MCF 10A (cell line): Measurements from ENCODE around the gene TRIML2. TPM values are rescaled to one million over a fixed set of nuclear protein-coding genes. Genes with fewer than 3 reads are reported as not detected.

Experiments
- BruUV-seq: library from RNA; stranded (reverse); fragments of 400-500 nt; replicated peaks from 2 replicates; lab custom pipeline; 2021; lab: Mats Ljungman, UMichigan
- CTCF ChIA-PET: fragments of 300-600 bp; sonication (Branson Sonifier 250); formaldehyde crosslinking; extraction: SDS; loops from one replicate; lab custom pipeline; 2021; ENCODE audit warnings: antibody characterized with exemption, inconsistent platforms; lab: Yijun Ruan, JAX
- POLR2A ChIA-PET: fragments of 300-600, 350-650 bp; sonication (Branson Sonifier 250); formaldehyde crosslinking; extraction: SDS; loops from one replicate; lab custom pipeline; 2020; ENCODE audit warnings: antibody characterized with exemption, inconsistent platforms; lab: Yijun Ruan, JAX
- DNase-seq: peaks from one replicate; pipeline ENCODE4 v3.0.0-alpha.2; 2018; ENCODE audit not compliant: unreplicated experiment
- H3K27ac Mint-ChIP-seq: one replicate; pipeline ENCODE4 v1.8.0; 2022; ENCODE audit warnings: mild to moderate bottlenecking, low read depth, mixed read lengths; ENCODE audit not compliant: unreplicated experiment
- H3K27me3 Mint-ChIP-seq: one replicate; pipeline ENCODE4 v1.8.0; 2022; ENCODE audit warnings: mixed read lengths; ENCODE audit not compliant: insufficient read depth, unreplicated experiment
- H3K36me3 Mint-ChIP-seq: one replicate; pipeline ENCODE4 v1.8.0; 2022; ENCODE audit warnings: mild to moderate bottlenecking, moderate library complexity, mixed read lengths; ENCODE audit not compliant: insufficient read depth, unreplicated experiment
- H3K4me1 Mint-ChIP-seq: one replicate; pipeline ENCODE4 v1.8.0; 2022; ENCODE audit warnings: mixed read lengths; ENCODE audit not compliant: insufficient read depth, unreplicated experiment
- H3K4me3 Mint-ChIP-seq: one replicate; pipeline ENCODE4 v1.8.0; 2022; ENCODE audit warnings: mild to moderate bottlenecking, moderate library complexity, mixed read lengths; ENCODE audit not compliant: unreplicated experiment
- H3K9me3 Mint-ChIP-seq: one replicate; pipeline ENCODE4 v1.8.0; 2022; ENCODE audit warnings: mixed read lengths; ENCODE audit not compliant: unreplicated experiment
- CTCF ChIP-seq: fragments of 200-600 bp; IDR thresholded peaks from one replicate; pipeline ENCODE4 v1.8.0; 2022; ENCODE audit warnings: antibody characterized with exemption, mild to moderate bottlenecking; ENCODE audit not compliant: unreplicated experiment
- intact Hi-C: fragments of 100-400 bp; cut with micrococcal nuclease; formaldehyde crosslinking; loops from 2 replicates; pipeline ENCODE4 v1.14.1; 2022
- total RNA-seq: library from RNA; stranded (reverse); gene quantifications from 2 replicates; pipeline ENCODE4 v1.2.3, GENCODE V29; 2022

The TRIML2 gene
- total RNA-seq, 1 experiment from 2014 or later: 6.7 TPM

- POLR2A ChIA-PET: interaction anchor here (0.6 to 1.1 kb wide), 5 partner anchors 9 to 1790 kb away, joined by 3 to 4 read pairs (median 3); no protein-coding TSS in a partner anchor
- Mint-ChIP-seq H3K4me1 (peaks cover 44% of the 10 kb centered on the region), H3K36me3 (peaks cover 10% of the 10 kb centered on the region), H3K4me3 (no peak overlapping the region), H3K27ac (peak overlapping the region; percentile 86), H3K27me3 (no peaks in the 10 kb centered on the region), H3K9me3 (no peaks in the 10 kb centered on the region)
- no TSS peak for BruUV-seq
- intact Hi-C loops: no loop called here
- CTCF ChIA-PET: interaction anchor here (0.5 kb wide), 1 partner anchor 469 kb away, joined by 4 read pairs; no protein-coding TSS in a partner anchor
- no peak for DNase-seq
- no peak for TF ChIP-seq CTCF
These were observed 633 bp upstream of the TRIML2 start for GRCh38 chr4:188110036-188110435.

GRCh38 chr4:188107931-188108843 is 1.2 kb downstream of the TRIML2 start:
- no peak for TF ChIP-seq CTCF
- ChIA-PET POLR2A (interaction anchor here (0.8 to 1.1 kb wide), 3 partner anchors 11 to 113 kb away, joined by 3 to 6 read pairs (median 3); no protein-coding TSS in a partner anchor), CTCF (interaction anchor here (0.6 to 0.7 kb wide), 2 partner anchors 114 to 516 kb away, joined by 3 to 4 read pairs; no protein-coding TSS in a partner anchor)
- TSS peak; percentile 93 for BruUV-seq
- H3K4me1 Mint-ChIP-seq: peaks cover 41% of the 10 kb centered on the region
- peak overlapping the region; percentile 86 for H3K27ac Mint-ChIP-seq
- H3K4me3 Mint-ChIP-seq: peak overlapping the region; percentile 57
- H3K9me3 Mint-ChIP-seq: no peaks in the 10 kb centered on the region
- no peaks in the 10 kb centered on the region for H3K27me3 Mint-ChIP-seq
- peaks cover 10% of the 10 kb centered on the region for H3K36me3 Mint-ChIP-seq
- intact Hi-C loops: loop anchor here (5.0 to 10.0 kb wide), 2 partner anchors 86 to 1017 kb away; no protein-coding TSS in a partner anchor
- peak; percentile 57 for DNase-seq

GRCh38 chr4:188106454-188106853 is 2.9 kb downstream of the TRIML2 start:
- Mint-ChIP-seq H3K36me3 (peaks cover 10% of the 10 kb centered on the region), H3K4me1 (peaks cover 37% of the 10 kb centered on the region), H3K4me3 (no peak overlapping the region), H3K27ac (no peak overlapping the region), H3K9me3 (no peaks in the 10 kb centered on the region), H3K27me3 (no peaks in the 10 kb centered on the region)
- ChIA-PET POLR2A (no interaction called here), CTCF (no interaction called here)
- no TSS peak for BruUV-seq
- no peak for TF ChIP-seq CTCF
- no peak for DNase-seq
- intact Hi-C loops: loop anchor here (5.0 to 10.0 kb wide), 2 partner anchors 84 to 1018 kb away; no protein-coding TSS in a partner anchor

- POLR2A ChIA-PET: interaction anchor here (0.6 kb wide), 1 partner anchor 20 kb away, joined by 3 read pairs; no protein-coding TSS in a partner anchor
- no TSS peak for BruUV-seq
- no peak overlapping the region for H3K4me3 Mint-ChIP-seq
- no peak for TF ChIP-seq CTCF
- no peaks in the 10 kb centered on the region for H3K27me3 Mint-ChIP-seq
- CTCF ChIA-PET: no interaction called here
- no peaks in the 10 kb centered on the region for H3K36me3 Mint-ChIP-seq
- no peak for DNase-seq
- intact Hi-C loops: no loop called here
- peaks cover 6% of the 10 kb centered on the region for H3K9me3 Mint-ChIP-seq
- H3K4me1 Mint-ChIP-seq: peaks cover 6% of the 10 kb centered on the region
- peak overlapping the region; percentile 52 for H3K27ac Mint-ChIP-seq
These were observed 16.6 kb downstream of the TRIML2 start for GRCh38 chr4:188092824-188093223.
